Measurements from ENCODE around the gene LRIG1.

GRCh38 chr3:66400411-66401156 lies 100.2 kb downstream of the LRIG1 start:
- no peak for TF ChIP-seq CTCF (IDR thresholded peaks at IDR 0.05)
- no peak for TF ChIP-seq POLR2AphosphoS5 (IDR thresholded peaks at IDR 0.05; ENCODE audit: insufficient read depth in 1 of 2, low read depth in 1 of 2)
